Loucy (cell line): Measurements from ENCODE around the gene ADGRG1.

Source experiments
- H2AFZ ChIP-seq: fragments of 200-600 bp; sonication (generic); 2 replicates; pipeline ENCODE4 v1.6.0; 2016; ENCODE audit warnings: antibody characterized with exemption, mild to moderate bottlenecking, low read length, moderate library complexity
- H3F3A ChIP-seq: fragments of 200-600 bp; 2 replicates; pipeline ENCODE4 v1.6.0; 2016; ENCODE audit warnings: antibody characterized with exemption, low read depth, mild to moderate bottlenecking
- H3K27me3 ChIP-seq: fragments of 200-600 bp; sonication (generic); 2 replicates; pipeline ENCODE4 v1.6.1; 2014; ENCODE audit warnings: low read length, mild to moderate bottlenecking; ENCODE audit not compliant: insufficient read depth, poor library complexity, severe bottlenecking
- H3K36me3 ChIP-seq: fragments of 200-600 bp; sonication (generic); 2 replicates; pipeline ENCODE4 v1.6.1; 2016; ENCODE audit warnings: low read length; ENCODE audit not compliant: insufficient read depth
- H3K4me1 ChIP-seq: fragments of 200-600 bp; sonication (generic); 2 replicates; pipeline ENCODE4 v1.5.1; 2014; ENCODE audit warnings: low read length, mild to moderate bottlenecking; ENCODE audit not compliant: insufficient read depth, poor library complexity, severe bottlenecking
- H3K4me2 ChIP-seq: fragments of 200-600 bp; sonication (generic); 2 replicates; pipeline ENCODE4 v1.6.0; 2014; ENCODE audit warnings: antibody characterized with exemption, low read length, low read depth, mild to moderate bottlenecking; ENCODE audit not compliant: poor library complexity, severe bottlenecking
- H3K4me3 ChIP-seq: fragments of 200-600 bp; sonication (generic); 2 replicates; pipeline ENCODE4 v1.5.1; 2014; ENCODE audit warnings: low read length, mild to moderate bottlenecking, mixed read lengths; ENCODE audit not compliant: poor library complexity, severe bottlenecking
- H3K79me2 ChIP-seq: fragments of 200-600 bp; sonication (generic); 2 replicates; pipeline ENCODE4 v1.6.1; 2014; ENCODE audit warnings: low read length; ENCODE audit not compliant: insufficient read depth
- H3K9ac ChIP-seq: fragments of 200-600 bp; sonication (generic); 2 replicates; pipeline ENCODE4 v1.6.0; 2014; ENCODE audit warnings: mild to moderate bottlenecking, low read depth, low read length, moderate library complexity; ENCODE audit not compliant: poor library complexity, severe bottlenecking
- H3K9me2 ChIP-seq: fragments of 200-600 bp; sonication (generic); replicated peaks from 2 replicates; pipeline ENCODE4 v1.6.1; 2016; ENCODE audit warnings: low read depth, low read length, mixed read lengths
- H3K9me3 ChIP-seq: fragments of 200-600 bp; sonication (generic); 2 replicates; pipeline ENCODE4 v1.6.1; 2014; ENCODE audit warnings: mild to moderate bottlenecking, antibody characterized with exemption, low read length, low read depth; ENCODE audit not compliant: insufficient read depth
- H4K20me1 ChIP-seq: fragments of 200-600 bp; sonication (generic); 2 replicates; pipeline ENCODE4 v1.6.0; 2014; ENCODE audit warnings: antibody characterized with exemption, low read length, mild to moderate bottlenecking; ENCODE audit not compliant: insufficient read depth, poor library complexity, severe bottlenecking
- EZH2phosphoT487 ChIP-seq: fragments of 200-600 bp; IDR thresholded peaks from 2 replicates; pipeline ENCODE4 v1.6.1; 2018; ENCODE audit warnings: antibody characterized with exemption, mild to moderate bottlenecking, moderate library complexity, borderline replicate concordance
- TF ChIP-seq, protein P1 (sequence below): fragments of 200-600 bp; sonication (generic); conservative IDR thresholded peaks from 2 replicates; pipeline ENCODE4 v1.5.1; 2014; ENCODE audit warnings: mild to moderate bottlenecking, antibody characterized with exemption, low read length

ADGRG1 gene

DNA sequence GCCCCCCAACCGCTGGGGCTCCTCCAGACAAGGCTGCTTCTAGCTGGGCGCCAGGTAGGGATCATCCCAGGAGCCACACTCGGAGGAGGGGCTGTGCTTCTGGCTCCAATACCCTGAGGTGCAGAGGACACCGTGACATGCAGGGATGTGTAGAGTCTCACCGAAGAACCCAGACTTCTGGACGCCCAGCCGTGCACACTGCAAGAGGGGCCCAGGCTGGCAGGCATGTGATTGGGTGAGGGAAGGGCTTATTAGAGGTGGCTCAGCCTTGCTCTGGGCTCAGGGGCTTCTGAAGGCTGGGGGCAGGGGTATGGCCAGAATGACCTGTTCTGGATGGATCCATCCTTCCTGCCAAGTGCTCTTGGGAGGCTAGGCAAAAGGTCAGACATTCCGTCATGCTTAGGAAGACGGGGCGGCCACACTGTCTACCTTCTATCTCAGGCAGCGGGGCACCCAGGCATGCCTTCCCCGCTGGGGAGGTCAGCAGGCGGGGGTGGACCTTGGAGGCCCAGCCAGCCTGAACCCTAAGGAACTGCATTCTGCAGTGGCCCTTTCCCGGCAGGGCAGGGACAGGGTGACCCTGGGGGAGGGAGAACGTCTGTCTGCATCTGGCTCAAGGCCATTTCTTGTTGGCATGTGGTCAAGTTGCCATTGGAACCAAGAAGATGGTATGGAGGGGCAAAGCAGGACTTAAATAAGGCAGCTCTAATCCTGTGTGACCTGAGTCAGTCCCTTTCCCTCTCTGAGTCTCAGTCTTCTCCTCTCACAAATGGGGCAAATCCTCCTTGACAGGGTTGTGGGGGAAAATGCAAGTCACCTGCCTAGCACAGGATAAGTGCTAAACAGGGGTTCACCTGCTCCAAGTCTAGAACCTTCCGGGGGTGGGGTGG, 5.8 kb upstream of the ADGRG1 start:
- H2AFZ ChIP-seq = no peak overlapping the region

DNA sequence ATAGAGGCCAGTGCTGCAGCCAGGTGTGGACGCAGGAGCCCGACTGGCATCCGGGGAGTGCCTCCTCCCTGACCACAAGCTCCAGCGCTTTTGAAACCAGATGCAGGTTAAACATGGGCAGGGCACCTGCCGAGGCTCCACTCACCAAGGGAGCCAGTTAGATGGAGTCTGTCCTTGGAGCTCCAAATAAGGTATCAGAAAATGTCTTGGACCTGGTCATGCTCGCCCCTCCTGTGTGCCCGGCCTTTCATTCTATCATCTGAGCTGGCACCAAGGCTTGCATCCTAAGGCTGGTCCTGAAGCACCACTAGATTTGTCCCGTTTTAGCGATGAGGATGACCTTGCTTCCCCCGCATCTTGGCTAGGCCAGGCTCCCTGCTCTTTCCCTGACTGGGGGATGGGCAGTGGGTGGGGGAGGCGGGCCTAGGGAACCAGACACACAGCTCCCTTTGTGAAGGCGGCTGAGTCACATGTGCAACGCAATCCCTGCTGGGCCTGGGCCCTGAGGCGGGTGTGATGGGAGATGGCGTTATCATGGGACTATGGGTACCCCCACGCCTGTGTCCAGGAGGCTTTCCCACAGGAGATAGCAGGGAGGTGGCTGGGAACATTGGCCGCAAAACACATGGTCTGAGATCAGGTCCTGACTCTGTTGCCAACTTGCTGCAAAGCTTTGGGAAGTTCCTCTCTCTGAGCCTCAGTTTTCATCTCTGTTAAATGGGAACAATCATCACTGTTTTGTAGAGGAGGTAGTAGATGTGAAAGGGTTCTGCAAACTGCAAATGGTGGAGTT, 5.0 kb upstream of the ADGRG1 start:
- Histone ChIP-seq H2AFZ (no peak overlapping the region), H3K4me3 (no peak overlapping the region), H3F3A (no peaks in the 10 kb centered on the region), H3K4me1 (no peaks in the 10 kb centered on the region), H4K20me1 (no peaks in the 10 kb centered on the region), H3K4me2 (no peak overlapping the region), H3K9me3 (no peaks in the 10 kb centered on the region), H3K27me3 (no peaks in the 10 kb centered on the region), H3K79me2 (no peaks in the 10 kb centered on the region), H3K9ac (no peak overlapping the region), H3K9me2 (no peaks in the 10 kb centered on the region), H3K36me3 (no peaks in the 10 kb centered on the region)
- TF ChIP-seq, protein P1, sequence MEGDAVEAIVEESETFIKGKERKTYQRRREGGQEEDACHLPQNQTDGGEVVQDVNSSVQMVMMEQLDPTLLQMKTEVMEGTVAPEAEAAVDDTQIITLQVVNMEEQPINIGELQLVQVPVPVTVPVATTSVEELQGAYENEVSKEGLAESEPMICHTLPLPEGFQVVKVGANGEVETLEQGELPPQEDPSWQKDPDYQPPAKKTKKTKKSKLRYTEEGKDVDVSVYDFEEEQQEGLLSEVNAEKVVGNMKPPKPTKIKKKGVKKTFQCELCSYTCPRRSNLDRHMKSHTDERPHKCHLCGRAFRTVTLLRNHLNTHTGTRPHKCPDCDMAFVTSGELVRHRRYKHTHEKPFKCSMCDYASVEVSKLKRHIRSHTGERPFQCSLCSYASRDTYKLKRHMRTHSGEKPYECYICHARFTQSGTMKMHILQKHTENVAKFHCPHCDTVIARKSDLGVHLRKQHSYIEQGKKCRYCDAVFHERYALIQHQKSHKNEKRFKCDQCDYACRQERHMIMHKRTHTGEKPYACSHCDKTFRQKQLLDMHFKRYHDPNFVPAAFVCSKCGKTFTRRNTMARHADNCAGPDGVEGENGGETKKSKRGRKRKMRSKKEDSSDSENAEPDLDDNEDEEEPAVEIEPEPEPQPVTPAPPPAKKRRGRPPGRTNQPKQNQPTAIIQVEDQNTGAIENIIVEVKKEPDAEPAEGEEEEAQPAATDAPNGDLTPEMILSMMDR = no peak
- no peak for TF ChIP-seq EZH2phosphoT487

More for the DNA sequence above, 5.8 kb upstream of the ADGRG1 start:
- no peaks in the 10 kb centered on the region for H3K79me2 ChIP-seq
- H3K9ac ChIP-seq = no peak overlapping the region
- H3K27me3 ChIP-seq = no peaks in the 10 kb centered on the region
- H3K4me2 ChIP-seq = no peak overlapping the region
- no peak overlapping the region for H3K4me3 ChIP-seq
- no peaks in the 10 kb centered on the region for H3K4me1 ChIP-seq
- no peaks in the 10 kb centered on the region for H4K20me1 ChIP-seq
- no peaks in the 10 kb centered on the region for H3K36me3 ChIP-seq
- no peaks in the 10 kb centered on the region for H3F3A ChIP-seq
- TF ChIP-seq, protein P1 = no peak
- no peak for TF ChIP-seq EZH2phosphoT487
- H3K9me2 ChIP-seq = no peaks in the 10 kb centered on the region
- no peaks in the 10 kb centered on the region for H3K9me3 ChIP-seq

DNA sequence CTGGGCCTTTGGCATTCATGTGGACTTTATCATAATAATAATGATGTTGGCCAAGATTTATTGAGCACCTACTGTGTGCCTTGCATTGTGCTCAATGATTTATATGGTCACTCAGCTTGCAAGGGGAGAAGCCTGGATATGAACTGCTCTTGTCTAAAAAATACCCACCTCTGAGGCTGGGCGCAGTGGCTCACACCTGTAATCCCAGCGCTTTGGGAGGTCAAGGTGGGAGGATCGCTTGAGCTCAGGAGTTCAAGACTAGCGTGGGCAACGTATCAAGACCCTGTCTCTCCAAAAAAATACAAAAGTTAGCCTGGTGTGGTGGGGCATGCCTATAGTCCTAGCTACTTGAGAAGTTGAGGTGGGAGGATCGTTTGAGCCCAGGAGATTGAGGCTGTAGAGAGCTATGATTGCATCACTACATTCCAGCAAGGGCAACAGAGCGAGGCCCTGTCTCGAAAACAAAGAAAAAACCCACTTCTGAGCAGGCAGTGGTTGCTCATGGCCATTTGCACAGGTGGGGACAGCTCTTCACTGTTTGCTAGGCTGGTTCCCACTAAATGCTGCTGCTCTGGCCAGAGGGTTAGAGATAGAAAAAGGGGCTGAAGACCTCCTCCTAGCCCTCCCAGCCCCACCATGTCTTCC, 4.3 kb upstream of the ADGRG1 start:
- no peak overlapping the region for H3K9ac ChIP-seq

More for the DNA sequence above, 4.3 kb upstream of the ADGRG1 start:
- Histone ChIP-seq H2AFZ (no peak overlapping the region), H3K9me2 (no peaks in the 10 kb centered on the region), H3K27me3 (no peaks in the 10 kb centered on the region), H3K9me3 (no peaks in the 10 kb centered on the region), H3F3A (no peaks in the 10 kb centered on the region), H4K20me1 (no peaks in the 10 kb centered on the region), H3K4me2 (no peak overlapping the region), H3K4me1 (no peaks in the 10 kb centered on the region), H3K79me2 (no peaks in the 10 kb centered on the region), H3K4me3 (no peak overlapping the region), H3K36me3 (no peaks in the 10 kb centered on the region)
- TF ChIP-seq EZH2phosphoT487 = no peak
- TF ChIP-seq, protein P1 = no peak
